HepG2 (cell line): Measurements from ENCODE around the gene CFAP97. TPM values are rescaled to one million over a fixed set of nuclear protein-coding genes. Genes with fewer than 3 reads are reported as not detected.

ENCODE experiments used
- ARID2 ChIP-seq: sonication (generic); formaldehyde crosslinking; IDR thresholded peaks from 2 replicates; pipeline ENCODE4 v1.8.1; 2022; ENCODE audit warnings: mild to moderate bottlenecking, missing genetic modification reagents, borderline replicate concordance
- ATF6 ChIP-seq: sonication (generic); formaldehyde crosslinking; conservative IDR thresholded peaks from 2 replicates; pipeline ENCODE4 v1.4.0; 2020; ENCODE audit warnings: missing genetic modification reagents
- EED ChIP-seq: sonication (generic); formaldehyde crosslinking; IDR thresholded peaks from 2 replicates; pipeline ENCODE4 v1.5.0; 2020; ENCODE audit warnings: mild to moderate bottlenecking, missing genetic modification reagents
- FOXK2 ChIP-seq: fragments of 450-650 bp; IDR thresholded peaks from 2 replicates; pipeline ENCODE4 v1.6.1; 2016
- FOXO1 ChIP-seq: sonication (generic); formaldehyde crosslinking; IDR thresholded peaks from 2 replicates; pipeline ENCODE4 v1.4.0; 2020; ENCODE audit warnings: missing genetic modification reagents
- GABPA ChIP-seq, 2 experiments: IDR thresholded peaks; 2 replicates each; pipeline ENCODE4 v1.6.1; 2011 to 2016; ENCODE audit warnings: low read depth in 2 of 2, low read length in 1 of 2, missing biosample characterization in 1 of 2, missing genetic modification characterization in 1 of 2
- GFI1 ChIP-seq: sonication (generic); formaldehyde crosslinking; IDR thresholded peaks from 2 replicates; pipeline ENCODE4 v1.5.0; 2020; ENCODE audit warnings: missing genetic modification reagents, mild to moderate bottlenecking, borderline replicate concordance
- MED1 ChIP-seq: sonication (generic); formaldehyde crosslinking; IDR thresholded peaks from 2 replicates; pipeline ENCODE4 v1.4.0; 2020; ENCODE audit warnings: missing genetic modification reagents
- MIER2 ChIP-seq: IDR thresholded peaks from 2 replicates; pipeline ENCODE4 v1.6.1; 2016; ENCODE audit warnings: missing biosample characterization, missing genetic modification reagents
- MLLT10 ChIP-seq: sonication (generic); formaldehyde crosslinking; IDR thresholded peaks from 2 replicates; pipeline ENCODE4 v1.4.0; 2020; ENCODE audit warnings: missing genetic modification reagents
- MTA1 ChIP-seq: sonication (generic); formaldehyde crosslinking; IDR thresholded peaks from 2 replicates; pipeline ENCODE4 v1.4.0; 2020; ENCODE audit warnings: missing genetic modification reagents, mild to moderate bottlenecking, borderline replicate concordance
- MXD4 ChIP-seq: IDR thresholded peaks from 2 replicates; pipeline ENCODE4 v1.6.1; 2016; ENCODE audit warnings: mild to moderate bottlenecking, missing biosample characterization, missing genetic modification reagents
- NR0B2 ChIP-seq: sonication (generic); formaldehyde crosslinking; IDR thresholded peaks from 2 replicates; pipeline ENCODE4 v1.4.0; 2020; ENCODE audit warnings: mild to moderate bottlenecking, missing genetic modification reagents
- RBFOX2 ChIP-seq: fragments of 200-400 bp; formaldehyde crosslinking; IDR thresholded peaks from 2 replicates; pipeline ENCODE4 v1.6.1; 2017; ENCODE audit warnings: low read depth, mild to moderate bottlenecking, low read length
- TRAFD1 ChIP-seq: sonication (generic); formaldehyde crosslinking; IDR thresholded peaks from 2 replicates; pipeline ENCODE4 v1.5.1; 2020; ENCODE audit warnings: missing genetic modification reagents, mild to moderate bottlenecking, borderline replicate concordance
- YEATS4 ChIP-seq: sonication (generic); formaldehyde crosslinking; IDR thresholded peaks from 2 replicates; pipeline ENCODE4 v1.4.0; 2020; ENCODE audit warnings: missing genetic modification reagents, borderline replicate concordance
- ZEB1 ChIP-seq: IDR thresholded peaks from 2 replicates; pipeline ENCODE4 v1.6.1; 2012; ENCODE audit warnings: mild to moderate bottlenecking, low read depth, inconsistent platforms; ENCODE audit not compliant: insufficient replicate concordance
- ZFP37 ChIP-seq: sonication (generic); formaldehyde crosslinking; IDR thresholded peaks from 2 replicates; pipeline ENCODE4 v1.4.0; 2020; ENCODE audit warnings: missing genetic modification reagents, borderline replicate concordance
- ZNF136 ChIP-seq: sonication (generic); formaldehyde crosslinking; IDR thresholded peaks from 2 replicates; pipeline ENCODE4 v1.8.1; 2022; ENCODE audit warnings: low read depth, mild to moderate bottlenecking, moderate library complexity, missing genetic modification reagents
- ZNF235 ChIP-seq: sonication (generic); formaldehyde crosslinking; IDR thresholded peaks from 2 replicates; pipeline ENCODE4 v1.8.1; 2023; ENCODE audit warnings: mild to moderate bottlenecking, missing genetic modification reagents, borderline replicate concordance
- ZNF263 ChIP-seq: sonication (generic); formaldehyde crosslinking; IDR thresholded peaks from 2 replicates; pipeline ENCODE4 v1.4.0; 2020; ENCODE audit warnings: missing genetic modification reagents
- ZNF264 ChIP-seq: sonication (generic); formaldehyde crosslinking; IDR thresholded peaks from 2 replicates; pipeline ENCODE4 v1.4.0; 2020; ENCODE audit warnings: missing genetic modification reagents
- ZNF354B ChIP-seq: sonication (generic); formaldehyde crosslinking; IDR thresholded peaks from 2 replicates; pipeline ENCODE4 v1.8.0; 2022; ENCODE audit warnings: mild to moderate bottlenecking, missing genetic modification reagents
- ZNF414 ChIP-seq: sonication (generic); formaldehyde crosslinking; IDR thresholded peaks from 2 replicates; pipeline ENCODE4 v1.5.0; 2020; ENCODE audit warnings: missing genetic modification reagents
- ZNF451 ChIP-seq: sonication (generic); formaldehyde crosslinking; IDR thresholded peaks from 2 replicates; pipeline ENCODE4 v1.5.0; 2020; ENCODE audit warnings: mild to moderate bottlenecking, missing genetic modification reagents
- ZNF468 ChIP-seq: sonication (generic); formaldehyde crosslinking; IDR thresholded peaks from 2 replicates; pipeline ENCODE4 v1.8.0; 2022; ENCODE audit warnings: mild to moderate bottlenecking, moderate library complexity, missing genetic modification reagents
- ZNF761 ChIP-seq: sonication (generic); formaldehyde crosslinking; conservative IDR thresholded peaks from 2 replicates; pipeline ENCODE4 v1.4.0; 2020; ENCODE audit warnings: mild to moderate bottlenecking, missing genetic modification reagents
- ZSCAN22 ChIP-seq: sonication (generic); formaldehyde crosslinking; IDR thresholded peaks from 2 replicates; pipeline ENCODE4 v1.4.0; 2020; ENCODE audit warnings: mild to moderate bottlenecking, missing genetic modification reagents
- polyA plus RNA-seq, 8 experiments: library from polyadenylated mRNA; depleted of rRNA in 3 of 8; stranded (reverse) in 7 of 8; unstranded in 1 of 8; fragments of >200 nt; fragmentation: Illumina TruSeq in 4 of 8; extraction: Trizol in 4 of 8; gene quantifications; 2 replicates each; pipeline versions ENCODE4 v1.2.1 to v1.2.3, GENCODE V29; 2011 to 2016; ENCODE audit warnings: low read depth in 4 of 8, missing spikeins in 1 of 8, mixed read lengths in 1 of 8; ENCODE audit not compliant: insufficient read depth in 1 of 8
- total RNA-seq, 5 experiments: library from RNA; depleted of rRNA; stranded (reverse); fragments of >200 nt; fragmentation: Illumina TruSeq; extraction: Trizol; gene quantifications; 2 replicates each; pipeline ENCODE4 v1.2.3, GENCODE V29; 2016; ENCODE audit warnings: low read depth in 1 of 5

The CFAP97 gene
- total and polyA plus RNA-seq, 2 of the 13 experiments (the other 11 are each of a cell fraction or from before 2014, with no cell fraction given): 32.1 to 44.4 TPM

GRCh38 chr4:185235843-185236503 lies 32.2 kb upstream of the CFAP97 start (continued):
- TF ChIP-seq ZNF761 (CRISPR knock-in tag) (no peak), RBFOX2 (no peak), ZNF414 (CRISPR knock-in tag) (no peak), ZNF354B (no peak), ATF6 (no peak), ZNF136 (CRISPR knock-in tag) (0 out of 2 replicates have a peak, but pooled peaks have one; percentile 28), TRAFD1 (CRISPR knock-in tag) (no peak), YEATS4 (CRISPR knock-in tag) (peak; percentile 36; the same call in 1 of the 2 replicates), ZNF264 (CRISPR knock-in tag) (peak; percentile 49; the same call in 1 of the 2 replicates), FOXK2 (no peak), ZNF235 (CRISPR knock-in tag) (no peak), MED1 (CRISPR knock-in tag) (peak; percentile 49), MTA1 (no peak), GFI1 (CRISPR knock-in tag) (no peak), MLLT10 (CRISPR knock-in tag) (no peak), GABPA (IDR thresholded peaks at IDR 0.05; ENCODE audit: low read depth, low read length) (no peak), GABPA (CRISPR knock-in tag; IDR thresholded peaks at IDR 0.05; ENCODE audit: low read depth) (no peak), ZFP37 (no peak), ZEB1 (no peak), ZNF468 (no peak), ZSCAN22 (no peak), NR0B2 (CRISPR knock-in tag) (no peak), EED (CRISPR knock-in tag) (no peak), FOXO1 (peak; percentile 35; the same call in 1 of the 2 replicates), ZNF451 (CRISPR knock-in tag) (no peak), ZNF263 (no peak), MXD4 (no peak), MIER2 (no peak), ARID2 (CRISPR knock-in tag) (no peak)
